KMS-11 (cell line): Measurements from ENCODE around the gene SPECC1.
A peak's percentile ranks its signal among the peaks of the same experiment; 100 is the strongest.
"Not testable (repeated sequence)": the region's sequence is repeated elsewhere in the genome, so short reads cannot be mapped to it uniquely, and the experiment has no call there.

Source experiments
- H2AFZ ChIP-seq: fragments of 200-600 bp; sonication (generic); 2 replicates; pipeline ENCODE4 v1.6.1; 2016; ENCODE audit warnings: antibody characterized with exemption, mixed run types, low read depth
- H3K27ac ChIP-seq: fragments of 200-600 bp; sonication (generic); 2 replicates; pipeline ENCODE4 v1.6.1; 2016; ENCODE audit warnings: mild to moderate bottlenecking, mixed run types
- H3K27me3 ChIP-seq: fragments of 200-600 bp; sonication (generic); 2 replicates; pipeline ENCODE4 v1.6.1; 2017; ENCODE audit warnings: mild to moderate bottlenecking, low read depth, mixed run types, moderate library complexity; ENCODE audit not compliant: insufficient read depth
- H3K36me3 ChIP-seq: fragments of 200-600 bp; sonication (generic); 2 replicates; pipeline ENCODE4 v1.6.1; 2017; ENCODE audit warnings: mild to moderate bottlenecking, mixed run types; ENCODE audit not compliant: insufficient read depth
- H3K4me1 ChIP-seq: fragments of 200-600 bp; sonication (generic); 2 replicates; pipeline ENCODE4 v1.6.1; 2016; ENCODE audit warnings: mild to moderate bottlenecking, low read depth, mixed run types; ENCODE audit not compliant: poor library complexity, severe bottlenecking
- H3K4me2 ChIP-seq: fragments of 200-600 bp; sonication (generic); 2 replicates; pipeline ENCODE4 v1.7.0; 2016; ENCODE audit warnings: mild to moderate bottlenecking, mixed run types
- H3K4me3 ChIP-seq: fragments of 200-600 bp; sonication (generic); IDR thresholded peaks from 2 replicates; pipeline ENCODE4 v1.6.1; 2017; ENCODE audit warnings: low read depth, low read length, mixed read lengths; ENCODE audit not compliant: insufficient read depth
- H3K79me2 ChIP-seq: fragments of 200-600 bp; sonication (generic); 2 replicates; pipeline ENCODE4 v1.6.1; 2016; ENCODE audit warnings: low read depth, mixed run types; ENCODE audit not compliant: insufficient read depth
- H3K9ac ChIP-seq: fragments of 200-600 bp; sonication (generic); 2 replicates; pipeline ENCODE4 v1.6.1; 2016; ENCODE audit warnings: mild to moderate bottlenecking, mixed run types
- H4K20me1 ChIP-seq: fragments of 200-600 bp; sonication (generic); 2 replicates; pipeline ENCODE4 v1.6.1; 2016; ENCODE audit warnings: mild to moderate bottlenecking, mixed run types; ENCODE audit not compliant: insufficient read depth
- TF ChIP-seq, protein P1 (sequence below): fragments of 200-600 bp; sonication (generic); conservative IDR thresholded peaks from 2 replicates; pipeline ENCODE4 v1.6.1; 2017; ENCODE audit warnings: low read depth, mild to moderate bottlenecking, antibody characterized with exemption, low read length, moderate library complexity, mixed read lengths

SPECC1 gene

DNA sequence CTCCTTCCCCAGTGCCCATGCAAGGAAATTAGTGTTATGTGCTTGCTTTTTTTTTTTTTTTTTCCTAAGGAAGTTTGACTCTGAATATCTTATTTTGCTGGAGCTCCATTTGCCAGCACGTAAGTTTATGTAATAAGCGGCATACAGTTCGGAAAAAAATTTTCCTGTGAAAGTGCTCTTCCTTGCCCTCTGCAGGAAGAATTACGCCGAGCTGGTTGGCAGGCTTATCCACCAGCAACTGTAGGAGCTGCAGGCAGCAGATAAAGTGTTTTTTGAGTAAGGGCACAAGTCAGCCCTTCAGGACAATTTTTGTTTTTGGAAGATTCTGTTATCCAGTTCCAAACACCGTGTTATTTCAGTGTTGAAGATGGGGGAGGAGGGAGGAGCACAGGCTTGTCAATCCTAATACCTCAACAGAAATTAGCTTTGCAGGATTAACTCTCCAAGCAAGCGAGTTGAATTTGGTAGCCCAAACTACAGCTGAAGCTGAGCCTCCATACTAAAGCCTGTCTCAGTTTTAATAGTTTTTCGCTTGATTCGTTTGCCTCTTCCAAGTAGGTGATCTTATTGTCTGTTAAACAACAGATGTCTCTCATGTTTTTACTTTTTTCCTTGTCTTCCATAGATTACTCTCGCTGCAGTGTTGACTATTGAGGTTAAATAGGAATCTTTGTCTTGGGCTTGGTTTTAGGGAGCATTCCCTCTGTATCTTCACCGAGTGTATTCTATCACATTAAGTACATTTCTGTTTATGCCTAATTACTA lies 1.1 kb downstream of the SPECC1 start:
- peaks cover 13% of the 10 kb centered on the region for H3K4me1 ChIP-seq
- no peaks in the 10 kb centered on the region for H3K36me3 ChIP-seq
- H3K27me3 ChIP-seq: no peaks in the 10 kb centered on the region; the same call in 1 of the 2 replicates
- H4K20me1 ChIP-seq: no peaks in the 10 kb centered on the region
- H3K79me2 ChIP-seq: no peaks in the 10 kb centered on the region
- H3K27ac ChIP-seq: no peak overlapping the region
- peak overlapping the region; percentile 90 for H2AFZ ChIP-seq
- H3K9ac ChIP-seq: peak overlapping the region; percentile 35; the same call in 1 of the 2 replicates
- no peak overlapping the region for H3K4me3 ChIP-seq
- TF ChIP-seq, protein P1, sequence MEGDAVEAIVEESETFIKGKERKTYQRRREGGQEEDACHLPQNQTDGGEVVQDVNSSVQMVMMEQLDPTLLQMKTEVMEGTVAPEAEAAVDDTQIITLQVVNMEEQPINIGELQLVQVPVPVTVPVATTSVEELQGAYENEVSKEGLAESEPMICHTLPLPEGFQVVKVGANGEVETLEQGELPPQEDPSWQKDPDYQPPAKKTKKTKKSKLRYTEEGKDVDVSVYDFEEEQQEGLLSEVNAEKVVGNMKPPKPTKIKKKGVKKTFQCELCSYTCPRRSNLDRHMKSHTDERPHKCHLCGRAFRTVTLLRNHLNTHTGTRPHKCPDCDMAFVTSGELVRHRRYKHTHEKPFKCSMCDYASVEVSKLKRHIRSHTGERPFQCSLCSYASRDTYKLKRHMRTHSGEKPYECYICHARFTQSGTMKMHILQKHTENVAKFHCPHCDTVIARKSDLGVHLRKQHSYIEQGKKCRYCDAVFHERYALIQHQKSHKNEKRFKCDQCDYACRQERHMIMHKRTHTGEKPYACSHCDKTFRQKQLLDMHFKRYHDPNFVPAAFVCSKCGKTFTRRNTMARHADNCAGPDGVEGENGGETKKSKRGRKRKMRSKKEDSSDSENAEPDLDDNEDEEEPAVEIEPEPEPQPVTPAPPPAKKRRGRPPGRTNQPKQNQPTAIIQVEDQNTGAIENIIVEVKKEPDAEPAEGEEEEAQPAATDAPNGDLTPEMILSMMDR: no peak
- H3K4me2 ChIP-seq: peak overlapping the region; percentile 54

DNA sequence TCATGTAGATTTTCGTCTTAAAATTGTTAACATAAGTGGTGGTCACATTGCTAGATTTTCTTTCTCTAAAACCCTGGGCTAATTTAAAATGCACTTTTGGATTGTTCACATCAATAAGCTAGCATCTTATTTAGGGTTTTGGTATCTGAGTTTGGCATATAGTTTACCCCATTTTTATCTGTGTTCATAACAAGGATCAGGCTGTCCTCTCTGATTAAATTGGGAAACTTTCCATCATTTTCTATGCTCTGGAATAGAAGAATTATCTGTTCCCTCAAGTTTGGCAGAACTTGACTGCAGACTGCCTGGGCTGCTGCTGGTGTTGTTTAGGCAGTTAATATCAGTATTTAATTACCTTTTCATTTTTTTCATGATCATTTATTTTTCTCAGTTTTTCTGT lies 1.8 kb downstream of the SPECC1 start:
- H3K27ac ChIP-seq: no peak overlapping the region
- no peak overlapping the region for H3K9ac ChIP-seq
- no peak overlapping the region for H3K4me3 ChIP-seq

DNA sequence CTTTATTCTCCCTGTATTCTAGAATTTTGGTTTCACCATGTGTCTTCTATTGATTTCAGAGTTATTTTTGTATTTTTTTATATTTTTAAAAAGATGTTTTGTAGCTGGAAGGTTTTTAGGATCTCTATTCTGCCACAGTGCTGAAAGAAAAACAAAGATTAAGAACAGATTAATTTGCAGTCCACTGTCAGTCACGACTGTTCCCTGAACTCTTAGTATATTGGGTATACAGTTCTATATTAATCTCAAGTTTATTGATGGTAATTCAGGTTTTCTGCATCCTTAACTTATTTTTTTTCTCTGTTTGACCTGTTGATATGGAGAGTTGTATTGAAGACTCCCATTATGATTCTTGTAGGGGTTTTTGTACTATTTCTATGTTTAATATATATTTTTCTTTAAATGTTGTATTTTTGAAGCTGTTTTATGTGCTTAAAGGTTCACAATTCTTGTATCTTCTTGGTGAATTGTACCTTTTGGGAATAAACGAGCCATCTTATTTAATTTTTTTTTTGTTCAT lies 2.9 kb downstream of the SPECC1 start:
- TF ChIP-seq, protein P1: no peak
- Histone ChIP-seq H4K20me1 (no peaks in the 10 kb centered on the region), H3K79me2 (no peaks in the 10 kb centered on the region), H3K9ac (no peak overlapping the region), H3K27ac (no peak overlapping the region), H3K4me3 (no peak overlapping the region), H2AFZ (no peak overlapping the region), H3K4me1 (peaks cover 13% of the 10 kb centered on the region), H3K27me3 (no peaks in the 10 kb centered on the region; the same call in 1 of the 2 replicates), H3K36me3 (no peaks in the 10 kb centered on the region), H3K4me2 (no peak overlapping the region)

More for the DNA sequence above, 1.8 kb downstream of the SPECC1 start:
- no peak overlapping the region for H2AFZ ChIP-seq
- no peaks in the 10 kb centered on the region for H4K20me1 ChIP-seq
- TF ChIP-seq, protein P1: no peak
- no peaks in the 10 kb centered on the region for H3K79me2 ChIP-seq
- no peaks in the 10 kb centered on the region for H3K36me3 ChIP-seq
- H3K4me2 ChIP-seq: peak overlapping the region; percentile 54
- H3K27me3 ChIP-seq: no peaks in the 10 kb centered on the region; the same call in 1 of the 2 replicates
- H3K4me1 ChIP-seq: peaks cover 13% of the 10 kb centered on the region

DNA sequence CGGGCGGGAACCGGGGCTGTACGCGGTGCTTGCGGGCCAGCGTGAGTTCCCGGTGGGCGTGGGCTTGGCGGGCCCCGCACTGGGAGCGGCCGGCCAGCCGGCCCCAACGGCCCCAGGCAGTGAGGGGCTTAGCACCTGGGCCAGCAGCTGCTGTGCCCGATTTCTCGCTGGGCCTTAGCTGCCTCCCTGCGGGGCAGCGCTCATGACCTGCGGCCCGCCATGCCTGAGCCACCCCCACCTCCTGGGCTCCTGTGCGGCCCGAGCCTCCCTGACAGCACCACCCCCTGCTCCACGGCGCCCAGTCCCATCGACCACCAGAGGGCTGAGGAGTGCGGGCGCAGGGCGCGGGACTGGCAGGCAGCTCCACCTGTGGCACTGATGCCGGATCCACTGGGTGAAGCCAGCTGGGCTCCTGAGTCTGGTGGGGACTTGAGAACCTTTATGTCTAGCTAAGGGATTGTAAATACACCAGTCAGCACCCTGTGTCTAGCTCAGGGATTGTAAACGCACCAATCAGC lies 7.4 kb downstream of the SPECC1 start:
- H3K4me3 ChIP-seq, H3K9ac ChIP-seq, H3K4me2 ChIP-seq, H2AFZ ChIP-seq, H3K79me2 ChIP-seq, H4K20me1 ChIP-seq, H3K4me1 ChIP-seq, H3K27ac ChIP-seq, H3K36me3 ChIP-seq, H3K27me3 ChIP-seq: not testable (repeated sequence)

DNA sequence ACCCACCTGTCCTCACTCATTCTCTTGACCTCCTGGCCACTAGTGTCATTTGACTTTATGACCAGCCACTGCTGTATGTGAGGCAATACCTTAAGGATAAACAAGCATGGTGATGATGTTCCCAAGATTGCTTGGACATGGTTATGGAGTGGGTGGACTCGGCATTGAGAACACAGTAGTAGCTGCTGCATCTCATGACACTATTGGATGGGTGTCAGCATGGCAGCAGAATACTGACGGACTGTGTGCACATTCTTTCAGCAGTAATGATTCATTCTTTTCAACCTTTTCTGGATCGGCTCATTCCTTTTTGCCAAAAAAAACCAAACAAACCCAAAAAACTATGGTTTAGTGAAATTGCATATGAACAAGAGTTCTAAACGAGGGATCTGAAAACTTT lies 13.5 kb downstream of the SPECC1 start:
- Histone ChIP-seq H3K79me2 (no peaks in the 10 kb centered on the region), H3K4me2 (no peak overlapping the region), H4K20me1 (no peaks in the 10 kb centered on the region), H3K9ac (no peak overlapping the region), H3K4me3 (no peak overlapping the region), H3K27ac (no peak overlapping the region), H2AFZ (no peak overlapping the region), H3K36me3 (no peaks in the 10 kb centered on the region), H3K4me1 (no peaks in the 10 kb centered on the region), H3K27me3 (no peaks in the 10 kb centered on the region)
- TF ChIP-seq, protein P1: no peak
